ENCODE data around the gene ATP5IF1. TPM values are rescaled to one million over a fixed set of nuclear protein-coding genes. Genes with fewer than 3 reads are reported as not detected.

Gene ATP5IF1
- polyA plus RNA-seq, 1 of the 3 experiments (the other 2 are of a cell fraction): 594 TPM

DNA sequence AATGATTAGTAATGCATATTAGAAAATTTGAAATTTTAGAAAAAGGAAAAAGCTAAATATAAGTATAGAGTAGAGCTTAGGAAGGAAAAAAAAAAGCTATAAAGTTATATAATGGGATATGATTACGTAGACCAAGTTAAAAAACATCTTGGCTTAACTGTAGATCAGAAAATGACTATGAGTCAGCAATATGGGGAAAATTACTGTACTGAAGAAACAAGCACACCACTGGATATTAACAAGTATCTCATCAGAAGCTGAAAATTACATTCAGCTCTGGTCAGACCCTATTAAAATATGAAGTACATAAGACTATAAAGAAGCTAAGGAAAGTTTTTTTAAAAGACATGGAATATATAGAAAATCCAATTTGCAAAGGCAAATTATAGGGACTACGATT lies 22.6 kb upstream of the ATP5IF1 start:
- WGBS (ENCODE audit: low lambda C conversion rate): 65% methylated on average over 2 of the region's 2 CpGs
- Histone ChIP-seq H2AFZ (ENCODE audit: low read depth) (no peak overlapping the region), H3K9ac (no peak overlapping the region), H3K27ac (ENCODE audit: low read depth in 2 of 2, low read length in 1 of 2) (peak overlapping the region in 1 of 2 experiments; percentile 10; a peak in 1 of 4 replicates), H3K79me2 (ENCODE audit: insufficient read depth) (peaks cover 6% of the 10 kb centered on the region), H3K27me3 (ENCODE audit: insufficient read depth) (no peaks in the 10 kb centered on the region), H3K4me1 (ENCODE audit: control insufficient read depth in 1 of 2, insufficient read depth in 2 of 2, low read depth in 1 of 2, low read length in 1 of 2) (no peaks in the 10 kb centered on the region), H3K4me2 (no peak overlapping the region), H3K36me3 (replicated peaks in 1 of 2; ENCODE audit: control insufficient read depth in 1 of 2, insufficient read depth in 2 of 2, low read length in 1 of 2) (peaks cover 44 to 47% of the 10 kb centered on the region in 2 experiments), H3K9me2 (no peaks in the 10 kb centered on the region), H4K20me1 (ENCODE audit: insufficient read depth) (no peaks in the 10 kb centered on the region), H3F3A (replicated peaks; ENCODE audit: insufficient read depth) (peaks cover 21% of the 10 kb centered on the region), H3K9me3 (no peaks in the 10 kb centered on the region), H3K4me3 (ENCODE audit: low read depth in 2 of 2, low read length in 1 of 2) (no peak overlapping the region)
- CTCF ChIA-PET: interaction anchor here (0.6 to 3.8 kb wide), 5 partner anchors 66 to 1938 kb away, joined by 3 to 20 read pairs (median 3); no protein-coding TSS in a partner anchor
- no peak for DNase-seq
- TF ChIP-seq RFX5 (IDR thresholded peaks at IDR 0.05; ENCODE audit: low read length): no peak
- no peak for TF ChIP-seq FOXM1 (IDR thresholded peaks at IDR 0.05; ENCODE audit: low read depth)
- TF ChIP-seq, protein P1, sequence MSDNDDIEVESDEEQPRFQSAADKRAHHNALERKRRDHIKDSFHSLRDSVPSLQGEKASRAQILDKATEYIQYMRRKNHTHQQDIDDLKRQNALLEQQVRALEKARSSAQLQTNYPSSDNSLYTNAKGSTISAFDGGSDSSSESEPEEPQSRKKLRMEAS (IDR thresholded peaks at IDR 0.05; ENCODE audit: low read depth): no peak
- TF ChIP-seq CHD2 (IDR thresholded peaks at IDR 0.05; ENCODE audit: low read length, partially characterized antibody): no peak
- TF ChIP-seq RCOR1 (IDR thresholded peaks at IDR 0.05; ENCODE audit: low read length): no peak
- TF ChIP-seq JUND (IDR thresholded peaks at IDR 0.05): no peak
- TF ChIP-seq ELF1 (IDR thresholded peaks at IDR 0.05): no peak
- POLR2A ChIA-PET: interaction anchor here (0.6 to 0.8 kb wide), 2 partner anchors 47 to 560 kb away, joined by 3 read pairs; no protein-coding TSS in a partner anchor

DNA sequence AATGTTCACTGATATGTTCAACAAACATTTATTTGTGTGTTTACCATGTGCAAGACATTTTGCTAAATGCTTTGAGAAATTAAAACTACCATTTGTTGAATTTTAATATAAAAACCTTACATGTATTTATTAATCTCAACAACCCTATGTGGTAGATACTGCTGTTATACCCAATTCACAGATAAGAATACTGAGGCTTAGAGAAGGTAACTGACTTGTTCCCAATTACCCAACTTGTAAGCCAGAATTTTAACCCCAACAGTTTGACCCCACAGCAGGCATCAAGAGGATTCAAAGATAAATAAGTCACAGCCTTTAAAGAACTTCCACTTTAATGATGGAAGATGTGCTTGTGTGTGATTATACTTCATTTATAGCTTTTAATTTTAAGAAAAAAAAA lies 6.8 kb upstream of the ATP5IF1 start:
- Histone ChIP-seq H3K27ac (ENCODE audit: low read depth in 2 of 2, low read length in 1 of 2) (no peak overlapping the region), H2AFZ (ENCODE audit: low read depth) (no peak overlapping the region), H3K36me3 (replicated peaks in 1 of 2; ENCODE audit: control insufficient read depth in 1 of 2, insufficient read depth in 2 of 2, low read length in 1 of 2) (peaks cover 23 to 46% of the 10 kb centered on the region in 2 experiments), H3K4me2 (no peak overlapping the region), H3K4me3 (ENCODE audit: low read depth in 2 of 2, low read length in 1 of 2) (no peak overlapping the region), H3K79me2 (ENCODE audit: insufficient read depth) (peaks cover 73% of the 10 kb centered on the region), H3F3A (replicated peaks; ENCODE audit: insufficient read depth) (peaks cover 24% of the 10 kb centered on the region), H3K27me3 (ENCODE audit: insufficient read depth) (no peaks in the 10 kb centered on the region), H3K9me3 (no peaks in the 10 kb centered on the region), H3K9ac (no peak overlapping the region), H3K9me2 (no peaks in the 10 kb centered on the region), H4K20me1 (ENCODE audit: insufficient read depth) (no peaks in the 10 kb centered on the region), H3K4me1 (ENCODE audit: control insufficient read depth in 1 of 2, insufficient read depth in 2 of 2, low read depth in 1 of 2, low read length in 1 of 2) (peaks cover 3 to 5% of the 10 kb centered on the region in 2 experiments; a peak in 3 of 4 replicates)
- ChIA-PET CTCF (interaction anchor here (1.1 to 1.6 kb wide), 2 partner anchors 19 to 20 kb away, joined by 3 to 8 read pairs; no protein-coding TSS in a partner anchor), POLR2A (no interaction called here)
- no peak for DNase-seq
- TF ChIP-seq TCF12 (IDR thresholded peaks at IDR 0.05) (no peak), EP300 (IDR thresholded peaks at IDR 0.05; ENCODE audit: borderline replicate concordance in 1 of 2, low read depth in 1 of 2, low read length in 1 of 2) (no peak), GATA2 (CRISPR knock-in tag; IDR thresholded peaks at IDR 0.05) (no peak), MXI1 (IDR thresholded peaks at IDR 0.05; ENCODE audit: low read depth, low read length) (no peak), RCOR1 (IDR thresholded peaks at IDR 0.05; ENCODE audit: low read length) (no peak)

DNA sequence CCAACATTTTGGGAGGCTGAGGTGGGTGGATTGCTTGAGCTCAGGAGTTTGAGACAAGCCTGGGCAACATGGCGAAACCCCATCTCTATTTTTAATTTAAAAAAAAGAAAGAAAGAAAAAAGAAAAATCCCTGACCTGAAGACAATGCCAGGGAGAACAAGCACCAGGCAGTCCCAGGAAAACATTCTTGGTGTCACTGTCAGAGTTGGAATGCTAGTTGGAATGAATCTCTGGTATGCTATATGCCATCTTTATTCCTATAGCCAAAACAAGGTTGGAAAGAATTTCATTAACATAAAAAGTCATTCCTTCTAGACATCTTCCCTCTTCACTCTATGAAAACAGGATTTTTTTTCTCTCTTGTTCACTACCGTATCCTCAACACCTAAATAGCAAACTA lies 5.9 kb upstream of the ATP5IF1 start:
- no peak overlapping the region for H3K4me3 ChIP-seq (ENCODE audit: low read depth in 2 of 2, low read length in 1 of 2)
- CTCF ChIA-PET: interaction anchor here (1.1 kb wide), 1 partner anchor 18 kb away, joined by 3 read pairs; no protein-coding TSS in a partner anchor
- WGBS (ENCODE audit: low lambda C conversion rate): 68% methylated on average over 2 of the region's 2 CpGs

More for the DNA sequence above, 5.9 kb upstream of the ATP5IF1 start:
- peak overlapping the region in 1 of 2 experiments; percentile 4; a peak in 1 of 4 replicates for H3K27ac ChIP-seq (ENCODE audit: low read depth in 2 of 2, low read length in 1 of 2)
- POLR2A ChIA-PET: no interaction called here
- H4K20me1 ChIP-seq (ENCODE audit: insufficient read depth): no peaks in the 10 kb centered on the region
- H3K9ac ChIP-seq: no peak overlapping the region
- no peak for DNase-seq
- TF ChIP-seq YY1 (IDR thresholded peaks at IDR 0.05; ENCODE audit: low read depth) (no peak), RXRA (IDR thresholded peaks at IDR 0.05; ENCODE audit: borderline replicate concordance, low read depth) (no peak), TAF1 (IDR thresholded peaks at IDR 0.05; ENCODE audit: borderline replicate concordance, low read depth, low read length) (no peak), NFIC (IDR thresholded peaks at IDR 0.05; ENCODE audit: borderline replicate concordance) (no peak), POLR2AphosphoS5 (IDR thresholded peaks at IDR 0.05; ENCODE audit: low read depth, low read length) (no peak), RAD21 (IDR thresholded peaks at IDR 0.05; ENCODE audit: low read length) (no peak), FOXM1 (IDR thresholded peaks at IDR 0.05; ENCODE audit: low read depth) (no peak)
- TF ChIP-seq, protein P2, sequence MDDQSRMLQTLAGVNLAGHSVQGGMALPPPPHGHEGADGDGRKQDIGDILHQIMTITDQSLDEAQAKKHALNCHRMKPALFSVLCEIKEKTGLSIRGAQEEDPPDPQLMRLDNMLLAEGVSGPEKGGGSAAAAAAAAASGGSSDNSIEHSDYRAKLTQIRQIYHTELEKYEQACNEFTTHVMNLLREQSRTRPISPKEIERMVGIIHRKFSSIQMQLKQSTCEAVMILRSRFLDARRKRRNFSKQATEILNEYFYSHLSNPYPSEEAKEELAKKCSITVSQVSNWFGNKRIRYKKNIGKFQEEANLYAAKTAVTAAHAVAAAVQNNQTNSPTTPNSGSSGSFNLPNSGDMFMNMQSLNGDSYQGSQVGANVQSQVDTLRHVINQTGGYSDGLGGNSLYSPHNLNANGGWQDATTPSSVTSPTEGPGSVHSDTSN (IDR thresholded peaks at IDR 0.05): no peak
- H2AFZ ChIP-seq (ENCODE audit: low read depth): no peak overlapping the region
- no peaks in the 10 kb centered on the region for H3K9me3 ChIP-seq
- H3K9me2 ChIP-seq: no peaks in the 10 kb centered on the region
- H3K36me3 ChIP-seq (replicated peaks in 1 of 2; ENCODE audit: control insufficient read depth in 1 of 2, insufficient read depth in 2 of 2, low read length in 1 of 2): peaks cover 19 to 42% of the 10 kb centered on the region in 2 experiments
- H3F3A ChIP-seq (replicated peaks; ENCODE audit: insufficient read depth): peaks cover 24% of the 10 kb centered on the region
- H3K79me2 ChIP-seq (ENCODE audit: insufficient read depth): peaks cover 69% of the 10 kb centered on the region
- H3K4me1 ChIP-seq (ENCODE audit: control insufficient read depth in 1 of 2, insufficient read depth in 2 of 2, low read depth in 1 of 2, low read length in 1 of 2): peaks cover 3 to 5% of the 10 kb centered on the region in 2 experiments; a peak in 3 of 4 replicates
- no peaks in the 10 kb centered on the region for H3K27me3 ChIP-seq (ENCODE audit: insufficient read depth)
- no peak overlapping the region for H3K4me2 ChIP-seq

Measured in SK-N-SH (cell line).